Endothelial cell of umbilical vein (primary cell): ENCODE data around the gene NID2.

Experiments
- EZH2 ChIP-seq: IDR thresholded peaks from 2 replicates; pipeline ENCODE4 v1.6.1; 2012; ENCODE audit warnings: borderline replicate concordance, low read depth, mild to moderate bottlenecking, moderate library complexity, low read length, inconsistent platforms; ENCODE audit not compliant: severe bottlenecking
- POLR2A ChIP-seq: IDR thresholded peaks from 2 replicates; pipeline ENCODE4 v1.6.1; 2012; ENCODE audit warnings: low read depth, mild to moderate bottlenecking, control low read depth, low read length
- POLR2AphosphoS5 ChIP-seq: IDR thresholded peaks from 2 replicates; pipeline ENCODE4 v1.6.1; 2012; ENCODE audit warnings: low read depth, mild to moderate bottlenecking, control low read depth, low read length, moderate library complexity; ENCODE audit not compliant: insufficient read depth
- TF ChIP-seq, protein P1 (sequence below), 2 donors: IDR thresholded peaks; 1 replicate in 1 of 2; 2 replicates in 1 of 2; pipeline ENCODE4 v1.5.1; 2011; ENCODE audit warnings: low read length in 2 of 2, mild to moderate bottlenecking in 2 of 2, moderate library complexity in 2 of 2, control low read depth in 1 of 2, inconsistent platforms in 1 of 2, low read depth in 1 of 2; ENCODE audit not compliant: insufficient read depth in 1 of 2; ENCODE audit errors: extremely low read depth in 1 of 2

DNA sequence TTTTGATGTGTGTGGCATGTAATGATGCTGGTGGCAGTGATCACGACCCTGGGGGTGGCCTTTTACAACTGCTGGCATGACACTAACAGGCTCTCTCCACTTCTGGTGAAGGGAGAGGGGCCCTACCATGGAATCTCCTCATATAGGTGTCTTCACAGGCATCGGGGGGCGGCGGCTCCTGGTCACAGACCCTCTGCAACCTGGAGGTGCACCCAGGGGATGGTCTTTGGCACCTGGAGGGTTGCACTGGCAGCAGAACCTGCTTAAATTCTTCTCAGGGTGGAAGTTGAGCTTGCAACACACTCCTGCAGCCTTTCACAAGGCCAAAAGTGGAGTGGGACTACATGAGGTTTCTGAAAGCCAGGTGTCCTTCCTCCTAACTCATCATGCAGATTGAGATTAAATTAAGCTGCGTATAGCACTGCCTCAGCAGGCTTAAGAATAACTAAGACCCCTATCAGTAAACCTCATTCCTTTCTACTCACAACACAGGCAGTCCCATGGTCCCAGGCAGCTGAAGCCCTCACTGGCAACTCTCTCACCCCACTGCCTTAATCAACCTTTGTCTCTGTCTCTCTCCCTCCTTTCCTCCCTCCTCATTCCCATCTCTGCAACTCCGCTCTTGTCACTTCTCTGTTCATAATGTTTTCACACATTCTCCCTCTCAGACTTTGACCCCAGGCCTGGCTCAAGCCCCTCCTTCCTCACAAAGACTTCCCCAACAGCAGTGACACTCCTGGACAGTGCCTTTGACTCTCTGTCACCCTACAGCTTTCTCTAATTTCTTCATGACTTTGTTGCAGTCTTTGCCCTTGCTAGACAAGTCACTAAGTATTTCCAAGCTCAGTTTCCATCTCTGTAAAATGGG, 18.9 kb downstream of the NID2 start:
- TF ChIP-seq POLR2A (no peak), POLR2AphosphoS5 (no peak), EZH2 (no peak)
- TF ChIP-seq, protein P1, sequence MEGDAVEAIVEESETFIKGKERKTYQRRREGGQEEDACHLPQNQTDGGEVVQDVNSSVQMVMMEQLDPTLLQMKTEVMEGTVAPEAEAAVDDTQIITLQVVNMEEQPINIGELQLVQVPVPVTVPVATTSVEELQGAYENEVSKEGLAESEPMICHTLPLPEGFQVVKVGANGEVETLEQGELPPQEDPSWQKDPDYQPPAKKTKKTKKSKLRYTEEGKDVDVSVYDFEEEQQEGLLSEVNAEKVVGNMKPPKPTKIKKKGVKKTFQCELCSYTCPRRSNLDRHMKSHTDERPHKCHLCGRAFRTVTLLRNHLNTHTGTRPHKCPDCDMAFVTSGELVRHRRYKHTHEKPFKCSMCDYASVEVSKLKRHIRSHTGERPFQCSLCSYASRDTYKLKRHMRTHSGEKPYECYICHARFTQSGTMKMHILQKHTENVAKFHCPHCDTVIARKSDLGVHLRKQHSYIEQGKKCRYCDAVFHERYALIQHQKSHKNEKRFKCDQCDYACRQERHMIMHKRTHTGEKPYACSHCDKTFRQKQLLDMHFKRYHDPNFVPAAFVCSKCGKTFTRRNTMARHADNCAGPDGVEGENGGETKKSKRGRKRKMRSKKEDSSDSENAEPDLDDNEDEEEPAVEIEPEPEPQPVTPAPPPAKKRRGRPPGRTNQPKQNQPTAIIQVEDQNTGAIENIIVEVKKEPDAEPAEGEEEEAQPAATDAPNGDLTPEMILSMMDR (IDR thresholded peaks at IDR 0.05; ENCODE audit: extremely low read depth in 1 of 2, insufficient read depth in 1 of 2, low read depth in 1 of 2, low read length in 2 of 2) = no peak
